ENCODE results near the gene RNF215.
"Not testable (repeated sequence)": the region's sequence is repeated elsewhere in the genome, so short reads cannot be mapped to it uniquely, and the experiment has no call there.

RNF215 gene

GRCh38 chr22:30420347-30421125, 33.3 kb upstream of the RNF215 start:
- DNase-seq, result no peak

DNA sequence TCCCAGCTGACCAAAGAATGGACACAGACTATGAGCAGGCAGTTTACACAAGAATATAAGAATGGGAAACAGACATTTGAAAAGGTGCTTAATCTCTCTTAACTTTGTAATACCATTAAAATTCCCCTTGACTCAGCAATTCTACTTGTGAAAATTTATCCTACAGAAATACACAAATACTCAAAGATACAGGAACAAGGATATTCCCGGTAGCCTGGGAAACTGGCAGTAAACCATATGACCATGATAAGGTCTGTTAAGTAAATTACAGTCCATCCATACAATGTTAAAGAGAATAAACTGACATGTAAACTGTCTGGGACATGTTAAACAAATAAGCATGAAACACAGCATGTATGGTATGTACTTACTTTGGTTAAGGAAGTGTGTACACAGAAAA, 29.6 kb upstream of the RNF215 start:
- DNase-seq, result no peak

GRCh38 chr22:30416403-30416802, 29.2 kb upstream of the RNF215 start:
- DNase-seq, result no peak

DNA sequence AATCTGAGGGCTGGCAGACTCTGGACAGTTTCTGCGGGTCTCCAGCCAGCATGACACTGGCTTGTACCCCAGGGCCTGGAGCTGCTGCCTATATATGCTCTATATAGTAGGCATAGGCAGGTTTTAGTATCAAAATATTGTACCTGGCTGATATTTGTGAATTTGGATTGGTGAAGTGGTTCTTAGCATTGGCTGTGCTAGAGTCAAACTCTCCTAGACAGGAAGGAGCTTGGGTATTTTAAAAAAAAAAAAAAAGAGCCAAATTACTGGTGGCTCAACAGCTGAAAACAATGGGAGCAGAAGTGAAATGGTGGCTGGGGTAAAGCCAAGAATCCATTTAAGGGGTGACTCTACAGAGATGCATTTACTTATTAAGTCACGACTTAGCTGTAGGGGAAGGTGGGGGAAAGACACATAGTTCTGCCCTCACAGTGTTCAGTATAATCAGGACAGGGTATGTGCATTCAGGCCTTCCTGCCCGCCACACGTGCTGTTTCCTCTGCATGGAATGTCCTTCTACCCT, 27.4 kb upstream of the RNF215 start:
- no peak for DNase-seq

- DNase-seq, result no peak
Measured at GRCh38 chr22:30413745-30414524, 26.7 kb upstream of the RNF215 start.

DNA sequence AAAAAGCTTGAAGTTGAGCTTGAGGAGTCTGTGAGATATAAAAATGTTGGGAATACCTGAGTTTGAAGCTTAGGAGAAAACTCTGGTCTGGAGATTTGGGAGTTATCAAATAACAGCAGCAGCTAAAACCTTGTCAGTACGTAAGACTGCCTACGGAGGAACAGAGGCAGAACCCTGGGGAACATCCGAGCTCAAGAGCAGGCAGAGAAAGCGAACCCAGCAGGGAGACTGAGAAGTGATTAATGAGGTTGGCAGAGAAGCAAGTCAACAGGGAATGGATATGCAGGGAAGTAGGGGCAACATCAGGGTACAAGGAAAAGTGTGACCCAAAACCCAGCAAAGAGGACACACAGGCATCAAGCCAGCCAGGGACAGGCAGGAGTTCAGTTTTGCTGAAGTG, 25.8 kb upstream of the RNF215 start:
- DNase-seq, result no peak

DNA sequence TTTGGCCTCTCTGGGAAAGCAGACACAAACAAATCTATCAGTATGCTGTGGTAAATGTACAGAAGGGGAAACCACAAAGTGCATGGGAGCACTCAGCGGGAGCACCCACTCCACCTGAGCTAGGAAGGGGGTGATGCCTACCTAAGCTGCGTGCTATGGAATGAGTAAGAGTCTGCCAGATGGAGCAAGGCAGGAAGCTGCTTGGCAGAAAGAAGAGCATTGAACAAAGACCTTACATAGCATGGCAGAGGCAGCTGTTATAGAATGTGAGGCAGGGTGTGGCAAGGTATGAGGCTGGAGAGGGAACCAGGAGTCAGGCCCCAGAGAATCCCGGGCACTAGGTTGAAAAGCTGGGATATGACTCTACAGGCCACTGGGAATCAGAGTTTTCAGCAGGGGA, 24.6 kb upstream of the RNF215 start:
- DNase-seq, result no peak

GRCh38 chr22:30408388-30409102, 21.3 kb upstream of the RNF215 start:
- no peak for DNase-seq

DNA sequence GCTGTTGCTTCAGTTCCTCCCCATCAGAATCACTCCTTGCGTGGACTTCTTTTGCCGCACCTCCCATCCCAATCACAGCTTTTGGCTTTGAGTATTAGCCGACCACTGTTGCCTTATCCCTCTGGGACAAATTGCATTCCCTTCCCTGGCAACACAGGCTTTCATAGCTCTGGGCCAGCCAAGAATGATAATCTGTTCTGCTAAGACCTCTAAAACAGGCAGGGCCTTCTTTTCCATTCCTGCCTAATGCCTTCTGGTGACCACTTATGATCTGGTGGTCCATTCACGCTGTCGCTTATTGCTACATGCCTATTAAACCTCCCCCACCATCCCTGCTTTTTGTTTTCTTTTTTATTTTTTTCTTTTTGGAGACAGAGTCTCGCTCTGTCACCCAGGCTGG, 19.2 kb upstream of the RNF215 start:
- no peak for DNase-seq

DNA sequence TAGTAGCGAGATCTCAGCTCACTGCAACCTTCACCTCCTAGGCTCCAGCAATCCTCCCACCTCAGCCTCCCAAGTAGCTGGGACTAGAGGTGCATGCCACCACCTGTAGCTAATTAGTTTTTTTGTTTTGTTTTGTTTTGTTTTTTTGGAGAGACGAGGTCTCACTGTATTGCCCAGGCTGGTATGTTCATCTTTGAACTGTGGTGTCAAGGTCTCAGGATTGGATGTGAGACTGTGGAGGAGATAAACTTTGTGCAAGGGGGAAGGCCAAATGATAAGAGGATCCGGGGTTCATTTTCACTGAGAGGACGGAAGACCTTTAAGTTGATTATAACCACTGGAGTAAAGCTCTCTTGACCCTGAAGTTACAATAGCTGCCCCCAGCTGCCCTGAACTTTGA, 18.5 kb upstream of the RNF215 start:
- DNase-seq, result no peak

DNA sequence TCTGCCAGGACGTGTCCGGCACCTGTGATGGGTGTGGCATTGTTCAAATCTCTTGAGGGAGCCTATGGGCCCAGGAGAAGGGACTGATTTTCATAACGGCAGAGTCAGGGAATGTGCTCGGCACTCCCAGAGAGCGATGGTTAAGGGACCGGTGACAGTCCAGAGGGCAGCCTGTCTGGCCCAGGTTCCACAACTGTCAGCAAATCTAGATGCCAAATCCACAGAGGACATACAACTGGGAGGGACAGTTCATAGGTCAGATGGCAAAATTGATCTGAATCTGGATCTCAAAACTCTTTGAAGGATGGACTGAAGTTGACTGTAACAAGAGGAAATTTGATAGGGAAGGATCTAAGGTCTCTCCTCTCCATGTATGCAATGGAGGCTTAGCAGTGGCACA, 17.1 kb upstream of the RNF215 start:
- no peak for DNase-seq

DNA sequence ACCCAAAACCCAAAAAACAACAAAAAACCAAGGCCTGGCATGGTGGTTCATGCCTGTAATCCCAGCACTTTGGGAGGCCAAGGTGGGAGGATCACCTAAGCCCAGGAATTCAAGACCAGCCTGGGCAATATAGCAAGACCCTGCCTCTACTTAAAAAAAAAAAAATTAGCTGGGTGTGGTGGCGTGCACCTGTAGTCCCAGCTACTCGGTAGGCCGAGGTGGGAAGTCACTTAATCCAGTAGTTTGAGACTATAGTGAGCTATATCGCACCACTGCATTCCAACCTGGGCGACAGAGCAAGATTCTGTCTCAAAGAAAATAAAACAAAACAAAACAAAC, 15.5 kb upstream of the RNF215 start:
- DNase-seq, result not testable (repeated sequence)

- no peak for DNase-seq
Measured at GRCh38 chr22:30402028-30402765, 15.0 kb upstream of the RNF215 start.

GRCh38 chr22:30401024-30401423, 13.8 kb upstream of the RNF215 start:
- not testable (repeated sequence) for DNase-seq

GRCh38 chr22:30400159-30400558, 12.9 kb upstream of the RNF215 start:
- DNase-seq, result no peak

- no peak for DNase-seq
Measured at GRCh38 chr22:30399718-30400117, 12.5 kb upstream of the RNF215 start.

DNA sequence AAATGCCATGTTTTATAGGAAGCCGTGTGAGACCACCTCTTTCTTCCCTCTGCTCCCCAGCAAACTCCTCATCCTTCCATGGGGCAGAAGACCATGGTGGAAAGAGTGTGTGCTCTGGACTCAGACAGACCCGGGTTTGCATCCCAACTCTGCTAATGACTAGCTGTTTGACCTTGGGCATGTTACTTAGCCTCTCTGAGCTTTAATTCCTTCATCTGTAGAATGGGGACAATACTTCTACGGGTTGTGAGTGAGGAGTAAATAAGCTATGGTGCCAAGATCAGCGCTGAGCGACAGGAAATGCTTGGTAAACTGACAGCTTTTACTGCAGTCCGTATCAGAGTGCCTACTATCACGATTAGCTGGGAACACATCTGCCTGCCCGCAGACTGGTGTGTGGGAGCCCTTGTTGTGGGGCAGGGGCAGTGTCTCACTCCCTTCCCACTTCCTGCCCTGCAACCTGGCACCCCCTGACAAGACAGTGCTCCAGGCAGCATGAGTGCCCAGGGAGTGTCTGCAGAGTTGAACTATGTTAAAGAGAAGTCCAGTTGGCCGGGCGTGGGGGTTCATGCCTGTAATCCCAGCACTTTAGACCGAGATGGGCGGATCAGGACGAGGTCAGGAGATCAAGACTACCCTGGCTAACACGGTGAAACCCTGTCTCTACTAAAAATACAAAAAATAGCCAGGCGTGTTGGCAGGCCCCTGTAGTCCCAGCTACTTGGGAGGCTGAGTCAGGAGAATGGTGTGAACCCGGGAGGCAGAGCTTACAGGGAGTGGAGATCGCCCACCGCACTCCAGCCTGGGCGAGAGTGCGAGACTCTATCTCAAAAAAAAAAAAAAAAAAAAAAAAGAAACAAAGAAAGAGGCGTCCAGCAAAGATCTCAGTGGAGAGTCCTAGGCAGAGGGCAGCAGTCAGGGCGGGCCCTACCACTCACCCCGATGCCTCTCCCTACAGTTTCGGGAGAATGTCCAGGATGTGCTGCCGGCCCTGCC, 11.8 kb upstream of the RNF215 start:
- DNase-seq, result no peak

DNA sequence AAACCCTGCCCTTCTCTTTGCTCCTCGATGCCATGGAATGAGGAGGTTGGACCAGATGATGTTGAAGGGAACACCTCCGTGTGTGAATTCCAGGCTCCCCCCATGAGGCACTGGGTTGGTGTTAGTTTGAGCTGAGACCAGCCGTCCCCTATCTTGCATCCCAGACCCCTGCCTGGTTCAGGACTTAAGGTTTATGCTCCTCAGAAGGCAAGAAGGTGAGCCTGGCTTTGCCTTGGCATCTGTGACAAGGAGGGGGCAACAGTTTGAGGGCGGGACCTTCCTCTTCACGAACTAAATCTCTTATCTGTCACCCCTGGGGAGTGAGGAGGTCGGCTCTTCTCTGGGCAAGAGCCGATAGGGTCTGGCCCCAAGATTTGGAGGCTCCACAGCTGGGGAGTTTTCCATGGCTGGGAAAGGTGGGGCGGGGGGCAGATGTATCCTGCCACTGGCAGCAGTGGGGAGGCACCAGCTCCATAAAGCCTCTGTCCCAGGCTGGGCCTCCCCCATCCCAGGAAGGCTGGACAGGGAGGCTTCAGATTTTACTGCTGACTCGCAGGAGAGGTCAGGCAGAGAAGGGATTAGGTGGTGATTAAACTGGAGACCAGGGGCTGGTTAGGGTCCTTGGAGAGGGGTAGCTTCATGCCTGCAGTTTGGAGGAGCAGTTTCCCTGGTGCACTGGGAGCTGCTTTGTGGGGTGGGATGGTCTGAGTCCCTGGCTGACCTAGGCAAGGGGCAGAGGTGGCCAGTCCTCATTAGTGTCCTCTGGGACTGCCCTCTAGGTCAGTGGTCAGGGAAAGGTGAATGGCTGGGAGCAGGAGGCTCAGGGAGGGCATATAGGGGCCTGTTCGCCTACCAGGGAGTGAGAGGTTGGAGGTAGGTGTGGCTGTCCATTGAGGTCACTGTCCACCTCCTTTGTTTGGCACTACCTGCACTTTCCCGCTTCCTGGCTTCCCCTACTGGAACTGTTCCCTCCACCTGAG, 10.7 kb upstream of the RNF215 start:
- DNase-seq, result no peak

- peak; percentile 30 for DNase-seq
Measured at GRCh38 chr22:30396871-30397655, 9.9 kb upstream of the RNF215 start, which contains the start of gene SEC14L2. Gene SEC14L2, plus strand, starts transcription at chr22:30397018. Its CDS starts 99 bp downstream, at chr22:30397117.
